Measurements from ENCODE around the gene PARP1. TPM values are rescaled to one million over a fixed set of nuclear protein-coding genes. Genes with fewer than 3 reads are reported as not detected.
"Not testable (repeated sequence)": the region's sequence is repeated elsewhere in the genome, so short reads cannot be mapped to it uniquely, and the experiment has no call there.

PARP1 gene
- total RNA-seq, 2 experiments from 2014 or later: 532 to 594 TPM

DNA sequence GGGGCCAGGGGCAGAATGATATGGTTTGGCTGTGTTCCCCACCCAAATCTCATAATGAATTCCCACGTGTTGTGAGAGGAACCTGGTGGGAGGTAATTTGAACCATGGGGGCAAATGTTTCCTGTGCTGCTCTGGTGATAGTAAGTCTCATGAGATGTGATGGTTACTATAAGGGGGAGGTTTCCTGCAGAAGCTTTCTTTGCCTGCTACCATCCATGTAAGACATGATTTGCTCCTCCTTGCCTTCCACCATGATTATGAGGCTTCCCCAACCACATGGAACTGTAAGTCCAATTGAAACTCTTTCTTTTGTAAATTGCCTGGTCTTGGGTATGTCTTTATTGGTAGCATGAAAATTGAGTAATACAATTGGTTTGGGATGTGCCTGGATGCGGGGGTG is 65.2 kb downstream of the PARP1 start:
- ChIA-PET POLR2A (no interaction called here), CTCF (ENCODE audit: unreplicated experiment) (no interaction called here)
- no peaks in the 10 kb centered on the region for H4K20me1 ChIP-seq (ENCODE audit: insufficient read depth, low read length)
- DNase-seq (ENCODE audit: low spot score): no peak
- no TSS peak for BruUV-seq (replicated peaks)
- peaks cover 39% of the 10 kb centered on the region for H3K4me1 ChIP-seq (ENCODE audit: insufficient read depth, low read length, poor library complexity, severe bottlenecking)
- H3K27ac ChIP-seq (ENCODE audit: low read depth, low read length, poor library complexity, severe bottlenecking): no peak overlapping the region
- no peak overlapping the region for H3K4me2 ChIP-seq (ENCODE audit: low read length)
- intact Hi-C loops (cut with micrococcal nuclease; ENCODE audit: unreplicated experiment): no loop called here
- peaks cover 12% of the 10 kb centered on the region; the same call in 1 of the 2 replicates for H3K9me3 ChIP-seq (ENCODE audit: low read length)
- no peaks in the 10 kb centered on the region for H3K9me2 ChIP-seq (ENCODE audit: insufficient read depth, low read length)
- H2AFZ ChIP-seq (ENCODE audit: low read length): no peak overlapping the region
- H3K79me2 ChIP-seq (ENCODE audit: insufficient read depth, low read depth, low read length): no peaks in the 10 kb centered on the region
- TF ChIP-seq EZH2phosphoT487 (IDR thresholded peaks at IDR 0.05; ENCODE audit: borderline replicate concordance, low read depth, low read length): no peak
- TF ChIP-seq, protein P1, sequence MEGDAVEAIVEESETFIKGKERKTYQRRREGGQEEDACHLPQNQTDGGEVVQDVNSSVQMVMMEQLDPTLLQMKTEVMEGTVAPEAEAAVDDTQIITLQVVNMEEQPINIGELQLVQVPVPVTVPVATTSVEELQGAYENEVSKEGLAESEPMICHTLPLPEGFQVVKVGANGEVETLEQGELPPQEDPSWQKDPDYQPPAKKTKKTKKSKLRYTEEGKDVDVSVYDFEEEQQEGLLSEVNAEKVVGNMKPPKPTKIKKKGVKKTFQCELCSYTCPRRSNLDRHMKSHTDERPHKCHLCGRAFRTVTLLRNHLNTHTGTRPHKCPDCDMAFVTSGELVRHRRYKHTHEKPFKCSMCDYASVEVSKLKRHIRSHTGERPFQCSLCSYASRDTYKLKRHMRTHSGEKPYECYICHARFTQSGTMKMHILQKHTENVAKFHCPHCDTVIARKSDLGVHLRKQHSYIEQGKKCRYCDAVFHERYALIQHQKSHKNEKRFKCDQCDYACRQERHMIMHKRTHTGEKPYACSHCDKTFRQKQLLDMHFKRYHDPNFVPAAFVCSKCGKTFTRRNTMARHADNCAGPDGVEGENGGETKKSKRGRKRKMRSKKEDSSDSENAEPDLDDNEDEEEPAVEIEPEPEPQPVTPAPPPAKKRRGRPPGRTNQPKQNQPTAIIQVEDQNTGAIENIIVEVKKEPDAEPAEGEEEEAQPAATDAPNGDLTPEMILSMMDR (conservative IDR thresholded peaks at IDR 0.05; ENCODE audit: low read length): no peak
- H3K4me3 ChIP-seq (ENCODE audit: low read depth, low read length, poor library complexity, severe bottlenecking): no peak overlapping the region
- H3K36me3 ChIP-seq (ENCODE audit: insufficient read depth, low read length): peaks cover 7% of the 10 kb centered on the region; the same call in 1 of the 2 replicates

DNA sequence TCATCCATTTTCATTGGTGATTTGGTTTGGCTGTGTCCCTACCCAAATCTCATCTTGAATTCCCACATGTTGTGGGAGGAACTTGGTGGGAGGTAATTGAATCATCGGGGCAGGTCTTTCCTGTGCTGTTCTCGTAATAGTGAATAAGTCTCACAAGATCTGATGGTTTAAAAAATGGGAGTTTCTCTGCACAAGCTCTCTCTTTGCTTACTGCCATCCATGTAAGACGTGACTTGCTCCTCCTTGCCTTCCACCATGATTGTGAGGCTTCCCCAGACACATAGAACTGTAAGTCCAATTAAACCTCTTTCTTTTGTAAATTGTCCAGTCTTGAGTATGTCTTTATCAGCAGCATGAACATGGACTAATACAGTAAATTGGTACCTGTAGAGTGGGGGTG is 67.8 kb downstream of the PARP1 start:
- H4K20me1 ChIP-seq (ENCODE audit: insufficient read depth, low read length); BruUV-seq (replicated peaks); intact Hi-C loops (cut with micrococcal nuclease; ENCODE audit: unreplicated experiment); H3K4me3 ChIP-seq (ENCODE audit: low read depth, low read length, poor library complexity, severe bottlenecking); H3K4me2 ChIP-seq (ENCODE audit: low read length); CTCF ChIA-PET (ENCODE audit: unreplicated experiment); H3K36me3 ChIP-seq (ENCODE audit: insufficient read depth, low read length); H2AFZ ChIP-seq (ENCODE audit: low read length); H3K79me2 ChIP-seq (ENCODE audit: insufficient read depth, low read depth, low read length); POLR2A ChIA-PET; H3K27ac ChIP-seq (ENCODE audit: low read depth, low read length, poor library complexity, severe bottlenecking); H3K9me2 ChIP-seq (ENCODE audit: insufficient read depth, low read length); DNase-seq (ENCODE audit: low spot score): not testable (repeated sequence)
- Histone ChIP-seq H3K4me1 (ENCODE audit: insufficient read depth, low read length, poor library complexity, severe bottlenecking) (peaks cover 49% of the 10 kb centered on the region), H3K9me3 (ENCODE audit: low read length) (peaks cover 12% of the 10 kb centered on the region; the same call in 1 of the 2 replicates)

- Histone ChIP-seq H3K79me2 (ENCODE audit: insufficient read depth, low read depth, low read length) (no peaks in the 10 kb centered on the region), H3K4me2 (ENCODE audit: low read length) (peak overlapping the region; percentile 6; the same call in 1 of the 2 replicates), H3K9me3 (ENCODE audit: low read length) (peaks cover 7% of the 10 kb centered on the region; the same call in 1 of the 2 replicates), H3K27ac (ENCODE audit: low read depth, low read length, poor library complexity, severe bottlenecking) (no peak overlapping the region), H2AFZ (ENCODE audit: low read length) (peak overlapping the region; percentile 95), H3K9me2 (ENCODE audit: insufficient read depth, low read length) (no peaks in the 10 kb centered on the region), H3K4me1 (ENCODE audit: insufficient read depth, low read length, poor library complexity, severe bottlenecking) (peaks cover 48% of the 10 kb centered on the region), H3K36me3 (ENCODE audit: insufficient read depth, low read length) (no peaks in the 10 kb centered on the region; the same call in 1 of the 2 replicates), H4K20me1 (ENCODE audit: insufficient read depth, low read length) (no peaks in the 10 kb centered on the region), H3K4me3 (ENCODE audit: low read depth, low read length, poor library complexity, severe bottlenecking) (no peak overlapping the region)
- TF ChIP-seq, protein P1 (conservative IDR thresholded peaks at IDR 0.05; ENCODE audit: low read length): no peak
- no peak for TF ChIP-seq EZH2phosphoT487 (IDR thresholded peaks at IDR 0.05; ENCODE audit: borderline replicate concordance, low read depth, low read length)
- CTCF ChIA-PET (ENCODE audit: unreplicated experiment): no interaction called here
- DNase-seq (ENCODE audit: low spot score): no peak
- no TSS peak for BruUV-seq (replicated peaks)
- POLR2A ChIA-PET: interaction anchor here (0.7 to 1.5 kb wide), 4 partner anchors 10 to 213 kb away, joined by 3 to 5 read pairs (median 4); no protein-coding TSS in a partner anchor
- intact Hi-C loops (cut with micrococcal nuclease; ENCODE audit: unreplicated experiment): no loop called here
Measured at GRCh38 chr1:226337276-226337875, 70.5 kb downstream of the PARP1 start.
